Endothelial cell of umbilical vein (primary cell): Measurements from ENCODE around the gene PAXX.

Experiments used
- EZH2 ChIP-seq: IDR thresholded peaks from 2 replicates; pipeline ENCODE4 v1.6.1; 2012; ENCODE audit warnings: borderline replicate concordance, low read depth, mild to moderate bottlenecking, moderate library complexity, low read length, inconsistent platforms; ENCODE audit not compliant: severe bottlenecking
- POLR2A ChIP-seq: IDR thresholded peaks from 2 replicates; pipeline ENCODE4 v1.6.1; 2012; ENCODE audit warnings: low read depth, mild to moderate bottlenecking, control low read depth, low read length
- TF ChIP-seq, protein P1 (sequence below), 2 donors: IDR thresholded peaks; 1 replicate in 1 of 2; 2 replicates in 1 of 2; pipeline ENCODE4 v1.5.1; 2011; ENCODE audit warnings: low read length in 2 of 2, mild to moderate bottlenecking in 2 of 2, moderate library complexity in 2 of 2, control low read depth in 1 of 2, inconsistent platforms in 1 of 2, low read depth in 1 of 2; ENCODE audit not compliant: insufficient read depth in 1 of 2; ENCODE audit errors: extremely low read depth in 1 of 2
- TF ChIP-seq, protein P2 (sequence below): IDR thresholded peaks from 2 replicates; pipeline ENCODE4 v1.6.1; 2011; ENCODE audit not compliant: insufficient read depth, insufficient read length

DNA sequence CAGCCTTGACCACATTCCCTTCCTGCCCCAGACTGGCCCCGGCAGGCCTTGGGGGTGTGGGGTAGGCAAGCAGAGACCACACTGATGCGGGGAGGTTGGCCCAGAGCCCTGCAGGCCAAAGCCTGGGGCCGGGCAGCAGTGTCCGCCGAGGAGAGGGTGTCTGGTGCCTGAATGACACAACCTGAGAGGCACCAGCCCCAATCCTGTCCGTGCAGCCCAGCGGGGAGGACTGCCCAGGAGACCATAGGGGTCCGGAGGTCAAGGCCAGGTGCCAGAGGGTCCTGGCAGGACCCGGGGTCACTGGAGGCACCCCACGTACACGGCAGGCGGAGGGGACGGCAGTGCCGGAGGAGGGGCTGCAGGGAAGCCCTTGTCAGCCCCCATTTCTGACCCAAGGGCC is 20.5 kb upstream of the PAXX start:
- TF ChIP-seq, protein P1, sequence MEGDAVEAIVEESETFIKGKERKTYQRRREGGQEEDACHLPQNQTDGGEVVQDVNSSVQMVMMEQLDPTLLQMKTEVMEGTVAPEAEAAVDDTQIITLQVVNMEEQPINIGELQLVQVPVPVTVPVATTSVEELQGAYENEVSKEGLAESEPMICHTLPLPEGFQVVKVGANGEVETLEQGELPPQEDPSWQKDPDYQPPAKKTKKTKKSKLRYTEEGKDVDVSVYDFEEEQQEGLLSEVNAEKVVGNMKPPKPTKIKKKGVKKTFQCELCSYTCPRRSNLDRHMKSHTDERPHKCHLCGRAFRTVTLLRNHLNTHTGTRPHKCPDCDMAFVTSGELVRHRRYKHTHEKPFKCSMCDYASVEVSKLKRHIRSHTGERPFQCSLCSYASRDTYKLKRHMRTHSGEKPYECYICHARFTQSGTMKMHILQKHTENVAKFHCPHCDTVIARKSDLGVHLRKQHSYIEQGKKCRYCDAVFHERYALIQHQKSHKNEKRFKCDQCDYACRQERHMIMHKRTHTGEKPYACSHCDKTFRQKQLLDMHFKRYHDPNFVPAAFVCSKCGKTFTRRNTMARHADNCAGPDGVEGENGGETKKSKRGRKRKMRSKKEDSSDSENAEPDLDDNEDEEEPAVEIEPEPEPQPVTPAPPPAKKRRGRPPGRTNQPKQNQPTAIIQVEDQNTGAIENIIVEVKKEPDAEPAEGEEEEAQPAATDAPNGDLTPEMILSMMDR (IDR thresholded peaks at IDR 0.05; ENCODE audit: extremely low read depth in 1 of 2, insufficient read depth in 1 of 2, low read depth in 1 of 2, low read length in 2 of 2), result no peak
- no peak for TF ChIP-seq POLR2A
- TF ChIP-seq EZH2, result no peak
- TF ChIP-seq, protein P2, sequence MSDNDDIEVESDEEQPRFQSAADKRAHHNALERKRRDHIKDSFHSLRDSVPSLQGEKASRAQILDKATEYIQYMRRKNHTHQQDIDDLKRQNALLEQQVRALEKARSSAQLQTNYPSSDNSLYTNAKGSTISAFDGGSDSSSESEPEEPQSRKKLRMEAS, result no peak
